ENCODE measurements around the gene CPEB3.
"Not testable (repeated sequence)": the region's sequence is repeated elsewhere in the genome, so short reads cannot be mapped to it uniquely, and the experiment has no call there.

CPEB3 gene

GRCh38 chr10:92052741-92053140, 238.1 kb downstream of the CPEB3 start:
- no peak for DNase-seq (ENCODE audit: low read depth, low spot score)
- Histone ChIP-seq H3K9me3 (ENCODE audit: low read depth, low read length) (no peaks in the 10 kb centered on the region), H3K4me3 (no peak overlapping the region), H3K27ac (no peak overlapping the region), H3K36me3 (ENCODE audit: insufficient read depth, low read length) (no peaks in the 10 kb centered on the region), H3K9ac (ENCODE audit: insufficient read length) (no peak overlapping the region)
- no peak for TF ChIP-seq EZH2 (IDR thresholded peaks at IDR 0.05)
- TF ChIP-seq POLR2AphosphoS5 (IDR thresholded peaks at IDR 0.05; ENCODE audit: borderline replicate concordance, low read depth, low read length): no peak
- no peak for TF ChIP-seq FOXP2 (optimal IDR thresholded peaks at IDR 0.05; ENCODE audit: control extremely low read depth, extremely low read length, insufficient read depth)

DNA sequence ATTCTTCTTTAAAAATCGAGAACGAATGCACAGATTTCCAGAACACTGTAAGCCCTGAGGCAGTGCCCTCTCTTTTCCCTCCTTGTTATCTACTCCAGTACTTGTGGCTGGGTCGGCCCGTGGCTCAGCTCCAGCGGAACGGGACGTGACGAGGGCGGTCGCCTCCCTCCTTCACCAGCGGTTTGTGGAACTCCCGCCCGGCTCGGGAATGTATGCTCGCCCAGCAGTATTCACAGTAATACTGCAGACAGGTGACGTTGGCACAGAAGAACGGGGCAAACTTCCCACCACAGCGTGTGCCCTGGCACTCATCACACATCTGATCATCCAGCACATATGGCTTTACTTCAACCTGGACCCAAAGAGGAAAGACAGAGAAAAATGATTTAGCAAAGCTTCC, 238.8 kb downstream of the CPEB3 start:
- Histone ChIP-seq H3K9me3 (ENCODE audit: low read depth, low read length) (no peaks in the 10 kb centered on the region), H3K9ac (ENCODE audit: insufficient read length) (no peak overlapping the region), H3K27ac (no peak overlapping the region), H3K36me3 (ENCODE audit: insufficient read depth, low read length) (no peaks in the 10 kb centered on the region), H3K4me3 (no peak overlapping the region)
- no peak for DNase-seq (ENCODE audit: low read depth, low spot score)
- no peak for TF ChIP-seq FOXP2 (optimal IDR thresholded peaks at IDR 0.05; ENCODE audit: control extremely low read depth, extremely low read length, insufficient read depth)
- no peak for TF ChIP-seq POLR2AphosphoS5 (IDR thresholded peaks at IDR 0.05; ENCODE audit: borderline replicate concordance, low read depth, low read length)
- no peak for TF ChIP-seq EZH2 (IDR thresholded peaks at IDR 0.05)

- Histone ChIP-seq H3K27ac (no peak overlapping the region), H3K4me3 (no peak overlapping the region), H3K9me3 (ENCODE audit: low read depth, low read length) (no peaks in the 10 kb centered on the region), H3K9ac (ENCODE audit: insufficient read length) (no peak overlapping the region), H3K36me3 (ENCODE audit: insufficient read depth, low read length) (no peaks in the 10 kb centered on the region)
- TF ChIP-seq POLR2AphosphoS5 (IDR thresholded peaks at IDR 0.05; ENCODE audit: borderline replicate concordance, low read depth, low read length) (no peak), FOXP2 (optimal IDR thresholded peaks at IDR 0.05; ENCODE audit: control extremely low read depth, extremely low read length, insufficient read depth) (no peak), EZH2 (IDR thresholded peaks at IDR 0.05) (no peak)
- DNase-seq (ENCODE audit: low read depth, low spot score): no peak
Observed at GRCh38 chr10:92047215-92047614, 243.7 kb downstream of the CPEB3 start.

GRCh38 chr10:92045641-92046106, 245.2 kb downstream of the CPEB3 start:
- DNase-seq (ENCODE audit: low read depth, low spot score): no peak
- H3K9me3 ChIP-seq (ENCODE audit: low read depth, low read length): no peaks in the 10 kb centered on the region
- no peak overlapping the region for H3K4me3 ChIP-seq
- no peak for TF ChIP-seq EZH2 (IDR thresholded peaks at IDR 0.05)
- no peak for TF ChIP-seq FOXP2 (optimal IDR thresholded peaks at IDR 0.05; ENCODE audit: control extremely low read depth, extremely low read length, insufficient read depth)
- no peak for TF ChIP-seq POLR2AphosphoS5 (IDR thresholded peaks at IDR 0.05; ENCODE audit: borderline replicate concordance, low read depth, low read length)
- H3K27ac ChIP-seq: no peak overlapping the region
- no peaks in the 10 kb centered on the region for H3K36me3 ChIP-seq (ENCODE audit: insufficient read depth, low read length)
- H3K9ac ChIP-seq (ENCODE audit: insufficient read length): no peak overlapping the region

GRCh38 chr10:92042541-92042940, 248.3 kb downstream of the CPEB3 start:
- Histone ChIP-seq H3K9ac (ENCODE audit: insufficient read length) (no peak overlapping the region), H3K9me3 (ENCODE audit: low read depth, low read length) (no peaks in the 10 kb centered on the region), H3K36me3 (ENCODE audit: insufficient read depth, low read length) (no peaks in the 10 kb centered on the region), H3K4me3 (no peak overlapping the region), H3K27ac (no peak overlapping the region)
- DNase-seq (ENCODE audit: low read depth, low spot score): no peak
- TF ChIP-seq EZH2 (IDR thresholded peaks at IDR 0.05): no peak
- TF ChIP-seq FOXP2 (optimal IDR thresholded peaks at IDR 0.05; ENCODE audit: control extremely low read depth, extremely low read length, insufficient read depth): no peak
- no peak for TF ChIP-seq POLR2AphosphoS5 (IDR thresholded peaks at IDR 0.05; ENCODE audit: borderline replicate concordance, low read depth, low read length)

GRCh38 chr10:92038949-92039348, 251.9 kb downstream of the CPEB3 start:
- H3K9ac ChIP-seq (ENCODE audit: insufficient read length): no peak overlapping the region
- H3K9me3 ChIP-seq (ENCODE audit: low read depth, low read length): no peaks in the 10 kb centered on the region
- no peaks in the 10 kb centered on the region for H3K36me3 ChIP-seq (ENCODE audit: insufficient read depth, low read length)
- DNase-seq (ENCODE audit: low read depth, low spot score): no peak
- no peak for TF ChIP-seq EZH2 (IDR thresholded peaks at IDR 0.05)
- TF ChIP-seq POLR2AphosphoS5 (IDR thresholded peaks at IDR 0.05; ENCODE audit: borderline replicate concordance, low read depth, low read length): no peak
- TF ChIP-seq FOXP2 (optimal IDR thresholded peaks at IDR 0.05; ENCODE audit: control extremely low read depth, extremely low read length, insufficient read depth): no peak
- no peak overlapping the region for H3K27ac ChIP-seq
- H3K4me3 ChIP-seq: no peak overlapping the region

DNA sequence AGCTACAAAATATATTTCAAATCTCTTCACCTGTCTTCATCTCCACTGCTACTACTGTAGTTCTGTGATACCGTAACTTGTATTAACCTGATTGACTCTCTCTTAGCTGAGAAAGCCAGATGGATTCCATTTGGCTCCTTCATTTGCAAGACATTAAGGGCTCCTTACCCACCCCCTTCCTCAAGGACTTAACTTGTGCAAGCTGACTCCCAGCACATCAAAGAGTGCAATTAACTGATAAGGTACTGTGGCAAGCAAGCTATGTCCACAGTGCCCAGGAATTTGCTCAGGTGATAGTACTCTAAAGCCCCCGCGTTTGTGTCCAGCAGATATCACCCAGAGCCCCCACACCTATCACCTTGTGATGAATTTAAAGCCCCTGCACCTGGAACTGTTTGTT, 257.8 kb downstream of the CPEB3 start:
- DNase-seq (ENCODE audit: low read depth, low spot score); H3K27ac ChIP-seq; H3K9me3 ChIP-seq (ENCODE audit: low read depth, low read length); H3K4me3 ChIP-seq; H3K9ac ChIP-seq (ENCODE audit: insufficient read length): not testable (repeated sequence)
- peaks cover 11% of the 10 kb centered on the region; the same call in 1 of the 2 replicates for H3K36me3 ChIP-seq (ENCODE audit: insufficient read depth, low read length)

DNA sequence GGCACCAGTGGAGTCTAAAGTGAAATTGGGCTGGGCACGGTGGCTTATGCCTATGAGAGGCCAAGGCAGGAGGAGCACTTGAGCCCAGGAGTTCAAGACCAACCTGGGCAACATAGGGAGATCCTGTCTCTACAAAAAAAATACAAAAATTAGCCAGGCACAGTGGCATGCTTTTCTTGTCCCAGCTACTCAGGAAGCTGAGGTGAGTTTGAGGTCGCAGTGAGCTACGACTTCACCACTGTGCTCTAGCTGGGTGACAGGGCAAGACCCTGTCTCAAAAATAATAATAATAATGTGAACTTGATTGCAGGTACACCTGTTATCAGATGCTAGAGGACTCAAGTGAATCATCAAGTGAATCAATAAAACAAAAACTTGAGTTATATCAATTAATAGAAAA, 259.3 kb downstream of the CPEB3 start:
- H3K4me3 ChIP-seq: no peak overlapping the region
- peaks cover 25% of the 10 kb centered on the region; the same call in 1 of the 2 replicates for H3K36me3 ChIP-seq (ENCODE audit: insufficient read depth, low read length)
- TF ChIP-seq FOXP2 (optimal IDR thresholded peaks at IDR 0.05; ENCODE audit: control extremely low read depth, extremely low read length, insufficient read depth) (no peak), POLR2AphosphoS5 (IDR thresholded peaks at IDR 0.05; ENCODE audit: borderline replicate concordance, low read depth, low read length) (no peak), EZH2 (IDR thresholded peaks at IDR 0.05) (no peak)
- no peak overlapping the region for H3K9ac ChIP-seq (ENCODE audit: insufficient read length)
- H3K9me3 ChIP-seq (ENCODE audit: low read depth, low read length): no peaks in the 10 kb centered on the region
- DNase-seq (ENCODE audit: low read depth, low spot score): no peak
- no peak overlapping the region for H3K27ac ChIP-seq

DNA sequence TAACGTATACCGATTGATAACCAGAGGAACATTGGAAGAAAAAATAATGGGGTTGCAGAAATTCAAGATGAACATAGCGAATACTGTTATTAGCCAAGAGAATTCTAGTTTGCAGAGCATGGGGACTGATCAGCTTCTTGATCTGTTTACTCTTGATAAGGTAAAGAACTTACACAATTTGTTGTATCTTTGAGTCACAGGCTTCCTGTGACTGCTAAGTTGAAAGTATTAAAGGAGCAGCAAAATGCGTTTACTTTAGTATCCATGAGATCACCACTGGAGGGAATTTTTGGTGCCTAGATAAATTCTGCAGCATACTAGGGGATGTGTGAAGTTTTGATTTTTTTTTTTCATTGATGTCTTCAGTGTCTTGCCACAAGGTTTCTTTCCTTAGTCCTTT, 263.7 kb downstream of the CPEB3 start:
- Histone ChIP-seq H3K36me3 (ENCODE audit: insufficient read depth, low read length) (peaks cover 22% of the 10 kb centered on the region; the same call in 1 of the 2 replicates), H3K9me3 (ENCODE audit: low read depth, low read length) (no peaks in the 10 kb centered on the region), H3K9ac (ENCODE audit: insufficient read length) (no peak overlapping the region), H3K4me3 (no peak overlapping the region), H3K27ac (no peak overlapping the region)
- DNase-seq (ENCODE audit: low read depth, low spot score): no peak
- TF ChIP-seq EZH2 (IDR thresholded peaks at IDR 0.05) (no peak), POLR2AphosphoS5 (IDR thresholded peaks at IDR 0.05; ENCODE audit: borderline replicate concordance, low read depth, low read length) (no peak), FOXP2 (optimal IDR thresholded peaks at IDR 0.05; ENCODE audit: control extremely low read depth, extremely low read length, insufficient read depth) (no peak)

GRCh38 chr10:92025340-92025739, 265.5 kb downstream of the CPEB3 start:
- DNase-seq (ENCODE audit: low read depth, low spot score); H3K9me3 ChIP-seq (ENCODE audit: low read depth, low read length); H3K9ac ChIP-seq (ENCODE audit: insufficient read length); H3K27ac ChIP-seq; H3K4me3 ChIP-seq: not testable (repeated sequence)
- peaks cover 19% of the 10 kb centered on the region; the same call in 1 of the 2 replicates for H3K36me3 ChIP-seq (ENCODE audit: insufficient read depth, low read length)
